Measurements from ENCODE around the gene HNRNPD.
"Not testable (repeated sequence)": the region's sequence is repeated elsewhere in the genome, so short reads cannot be mapped to it uniquely, and the experiment has no call there.

The HNRNPD gene

GRCh38 chr4:82346126-82346525 lies 27.7 kb downstream of the HNRNPD start:
- TF ChIP-seq BACH2 (CRISPR knock-in tag; IDR thresholded peaks at IDR 0.05; ENCODE audit: borderline replicate concordance) (no peak), ZNF565 (CRISPR knock-in tag; conservative IDR thresholded peaks at IDR 0.05; ENCODE audit: low read depth) (no peak), RARB (CRISPR knock-in tag; IDR thresholded peaks at IDR 0.05) (no peak), PPARA (CRISPR knock-in tag; IDR thresholded peaks at IDR 0.05; ENCODE audit: borderline replicate concordance) (no peak), ZC3H10 (CRISPR knock-in tag; IDR thresholded peaks at IDR 0.05) (no peak), TCF4 (CRISPR knock-in tag; IDR thresholded peaks at IDR 0.05; ENCODE audit: borderline replicate concordance) (no peak), SNAI2 (CRISPR knock-in tag; IDR thresholded peaks at IDR 0.05) (no peak), ZNF70 (CRISPR knock-in tag; IDR thresholded peaks at IDR 0.05) (no peak)
- TF ChIP-seq, protein P1, sequence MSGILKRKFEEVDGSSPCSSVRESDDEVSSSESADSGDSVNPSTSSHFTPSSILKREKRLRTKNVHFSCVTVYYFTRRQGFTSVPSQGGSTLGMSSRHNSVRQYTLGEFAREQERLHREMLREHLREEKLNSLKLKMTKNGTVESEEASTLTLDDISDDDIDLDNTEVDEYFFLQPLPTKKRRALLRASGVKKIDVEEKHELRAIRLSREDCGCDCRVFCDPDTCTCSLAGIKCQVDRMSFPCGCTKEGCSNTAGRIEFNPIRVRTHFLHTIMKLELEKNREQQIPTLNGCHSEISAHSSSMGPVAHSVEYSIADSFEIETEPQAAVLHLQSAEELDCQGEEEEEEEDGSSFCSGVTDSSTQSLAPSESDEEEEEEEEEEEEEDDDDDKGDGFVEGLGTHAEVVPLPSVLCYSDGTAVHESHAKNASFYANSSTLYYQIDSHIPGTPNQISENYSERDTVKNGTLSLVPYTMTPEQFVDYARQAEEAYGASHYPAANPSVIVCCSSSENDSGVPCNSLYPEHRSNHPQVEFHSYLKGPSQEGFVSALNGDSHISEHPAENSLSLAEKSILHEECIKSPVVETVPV (CRISPR knock-in tag; IDR thresholded peaks at IDR 0.05), result no peak

DNA sequence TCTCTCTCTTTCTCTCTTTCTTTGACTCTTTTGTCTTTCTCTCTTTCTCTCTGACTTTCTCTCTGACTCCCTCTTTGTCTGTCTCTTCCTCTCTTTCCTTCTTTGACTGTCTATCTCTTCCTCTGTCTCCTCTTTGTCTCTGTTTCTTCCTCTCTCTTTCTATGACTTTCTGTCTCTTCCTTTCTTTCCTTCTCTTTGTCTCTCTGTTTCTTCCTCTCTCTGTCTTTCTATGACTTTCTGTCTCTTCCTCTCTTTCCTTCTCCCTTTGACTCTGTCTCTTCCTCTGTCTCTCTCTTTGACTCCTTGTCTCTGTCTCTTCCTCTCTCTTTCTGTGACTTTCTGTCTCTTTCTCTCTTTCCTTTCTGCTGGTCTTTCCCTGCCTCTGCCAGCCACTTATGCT lies 38.7 kb downstream of the HNRNPD start:
- no peak for ATAC-seq
- TF ChIP-seq, protein P1 (CRISPR knock-in tag; IDR thresholded peaks at IDR 0.05), result no peak
- TF ChIP-seq PATZ1 (CRISPR knock-in tag; IDR thresholded peaks at IDR 0.05; ENCODE audit: borderline replicate concordance) (no peak), ISL1 (CRISPR knock-in tag; IDR thresholded peaks at IDR 0.05) (no peak), BACH2 (CRISPR knock-in tag; IDR thresholded peaks at IDR 0.05; ENCODE audit: borderline replicate concordance) (no peak), ZFP3 (CRISPR knock-in tag; IDR thresholded peaks at IDR 0.05) (no peak), ZFP30 (CRISPR knock-in tag; IDR thresholded peaks at IDR 0.05) (no peak), PPARA (CRISPR knock-in tag; IDR thresholded peaks at IDR 0.05; ENCODE audit: borderline replicate concordance) (no peak), TCF4 (CRISPR knock-in tag; IDR thresholded peaks at IDR 0.05; ENCODE audit: borderline replicate concordance) (no peak), TOX (CRISPR knock-in tag; IDR thresholded peaks at IDR 0.05; ENCODE audit: borderline replicate concordance) (no peak), SNAI2 (CRISPR knock-in tag; IDR thresholded peaks at IDR 0.05) (no peak), CREB5 (CRISPR knock-in tag; IDR thresholded peaks at IDR 0.05; ENCODE audit: low read depth) (no peak), ZNF565 (CRISPR knock-in tag; conservative IDR thresholded peaks at IDR 0.05; ENCODE audit: low read depth) (no peak)

More at GRCh38 chr4:82346126-82346525, 27.7 kb downstream of the HNRNPD start:
- no peak for ATAC-seq

DNA sequence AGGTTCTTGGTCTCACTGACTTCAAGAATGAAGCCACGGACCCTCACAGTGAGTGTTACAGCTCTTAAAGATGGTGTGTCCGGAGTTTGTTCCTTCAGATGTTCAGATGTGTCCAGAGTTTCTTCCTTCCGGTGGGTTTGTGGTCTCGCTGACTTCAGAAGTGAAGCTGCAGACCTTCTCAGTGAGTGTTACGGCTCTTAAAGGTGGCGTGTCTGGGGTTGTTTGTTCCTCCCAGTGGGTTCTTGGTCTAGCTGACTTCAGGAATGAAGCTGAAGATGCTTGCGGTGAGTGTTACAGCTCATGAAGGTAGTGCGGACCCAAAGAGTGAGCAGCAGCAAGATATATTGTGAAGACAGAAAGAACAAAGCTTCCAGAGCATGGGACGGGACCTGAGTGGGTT lies 40.1 kb downstream of the HNRNPD start:
- ATAC-seq, result not testable (repeated sequence)

- ATAC-seq, result no peak
- TF ChIP-seq GLIS3 (CRISPR knock-in tag; IDR thresholded peaks at IDR 0.05), result no peak
- no peak for TF ChIP-seq ESRRG (CRISPR knock-in tag; IDR thresholded peaks at IDR 0.05)
- no peak for TF ChIP-seq ISL1 (CRISPR knock-in tag; IDR thresholded peaks at IDR 0.05)
- no peak for TF ChIP-seq POU6F1 (CRISPR knock-in tag; IDR thresholded peaks at IDR 0.05; ENCODE audit: borderline replicate concordance, low read depth)
- no peak for TF ChIP-seq ZC3H10 (CRISPR knock-in tag; IDR thresholded peaks at IDR 0.05)
- no peak for TF ChIP-seq TCF4 (CRISPR knock-in tag; IDR thresholded peaks at IDR 0.05; ENCODE audit: borderline replicate concordance)
- no peak for TF ChIP-seq ZFP30 (CRISPR knock-in tag; IDR thresholded peaks at IDR 0.05)
- TF ChIP-seq PPARA (CRISPR knock-in tag; IDR thresholded peaks at IDR 0.05; ENCODE audit: borderline replicate concordance), result no peak
- TF ChIP-seq CREB5 (CRISPR knock-in tag; IDR thresholded peaks at IDR 0.05; ENCODE audit: low read depth), result no peak
- TF ChIP-seq ARNTL (CRISPR knock-in tag; IDR thresholded peaks at IDR 0.05; ENCODE audit: borderline replicate concordance, low read depth), result no peak
- no peak for TF ChIP-seq ZNF565 (CRISPR knock-in tag; conservative IDR thresholded peaks at IDR 0.05; ENCODE audit: low read depth)
- TF ChIP-seq SNAI2 (CRISPR knock-in tag; IDR thresholded peaks at IDR 0.05), result no peak
- TF ChIP-seq CSDC2 (CRISPR knock-in tag; IDR thresholded peaks at IDR 0.05), result no peak
- TF ChIP-seq ZNF8 (CRISPR knock-in tag; IDR thresholded peaks at IDR 0.05), result no peak
- no peak for TF ChIP-seq ZFP3 (CRISPR knock-in tag; IDR thresholded peaks at IDR 0.05)
- TF ChIP-seq, protein P2, sequence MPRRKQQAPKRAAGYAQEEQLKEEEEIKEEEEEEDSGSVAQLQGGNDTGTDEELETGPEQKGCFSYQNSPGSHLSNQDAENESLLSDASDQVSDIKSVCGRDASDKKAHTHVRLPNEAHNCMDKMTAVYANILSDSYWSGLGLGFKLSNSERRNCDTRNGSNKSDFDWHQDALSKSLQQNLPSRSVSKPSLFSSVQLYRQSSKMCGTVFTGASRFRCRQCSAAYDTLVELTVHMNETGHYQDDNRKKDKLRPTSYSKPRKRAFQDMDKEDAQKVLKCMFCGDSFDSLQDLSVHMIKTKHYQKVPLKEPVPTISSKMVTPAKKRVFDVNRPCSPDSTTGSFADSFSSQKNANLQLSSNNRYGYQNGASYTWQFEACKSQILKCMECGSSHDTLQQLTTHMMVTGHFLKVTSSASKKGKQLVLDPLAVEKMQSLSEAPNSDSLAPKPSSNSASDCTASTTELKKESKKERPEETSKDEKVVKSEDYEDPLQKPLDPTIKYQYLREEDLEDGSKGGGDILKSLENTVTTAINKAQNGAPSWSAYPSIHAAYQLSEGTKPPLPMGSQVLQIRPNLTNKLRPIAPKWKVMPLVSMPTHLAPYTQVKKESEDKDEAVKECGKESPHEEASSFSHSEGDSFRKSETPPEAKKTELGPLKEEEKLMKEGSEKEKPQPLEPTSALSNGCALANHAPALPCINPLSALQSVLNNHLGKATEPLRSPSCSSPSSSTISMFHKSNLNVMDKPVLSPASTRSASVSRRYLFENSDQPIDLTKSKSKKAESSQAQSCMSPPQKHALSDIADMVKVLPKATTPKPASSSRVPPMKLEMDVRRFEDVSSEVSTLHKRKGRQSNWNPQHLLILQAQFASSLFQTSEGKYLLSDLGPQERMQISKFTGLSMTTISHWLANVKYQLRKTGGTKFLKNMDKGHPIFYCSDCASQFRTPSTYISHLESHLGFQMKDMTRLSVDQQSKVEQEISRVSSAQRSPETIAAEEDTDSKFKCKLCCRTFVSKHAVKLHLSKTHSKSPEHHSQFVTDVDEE (CRISPR knock-in tag; IDR thresholded peaks at IDR 0.05), result no peak
Measured at GRCh38 chr4:82331814-82332213, 42.0 kb downstream of the HNRNPD start.

Data from SK-N-SH treated with all-trans-retinoic acid at 6 μM for 48 hours (cell line).